K562 (cell line): ENCODE data around the gene TAF3. TPM values are rescaled to one million over a fixed set of nuclear protein-coding genes. Genes with fewer than 3 reads are reported as not detected.

Source experiments
- ATAC-seq: fragments of 200-7000 bp; cut with Tn5 transposase; 3 replicates; pipeline ENCODE4 v1.9.1; 2020; ENCODE audit warnings: moderate library complexity
- BruUV-seq: library from RNA; stranded (reverse); fragments of 400-500 nt; replicated peaks from 2 replicates; lab custom pipeline; 2021; lab: Mats Ljungman, UMichigan
- CTCF ChIA-PET: fragments of 300-600 bp; formaldehyde crosslinking; extraction: SDS; loops from one replicate; lab custom pipeline; 2021; ENCODE audit warnings: low intra/inter-chr PET ratio; lab: Yijun Ruan, JAX
- POLR2A ChIA-PET: fragments of 300-600, 350-650 bp; sonication (Branson Sonifier 250); formaldehyde crosslinking; extraction: SDS; loops from one replicate; lab custom pipeline; 2021; ENCODE audit warnings: antibody characterized with exemption, inconsistent platforms; lab: Yijun Ruan, JAX
- DNase-seq, 4 experiments: peaks; one replicate each; pipeline versions ENCODE4 v3.0.0 to v3.0.0-alpha.2; 2011 to 2018; ENCODE audit warnings: low spot score in 3 of 4, mixed read lengths in 3 of 4; ENCODE audit errors: extremely low read depth in 1 of 4
- FAIRE-seq: peaks from 2 replicates; lab custom pipeline; 2011; peaks lifted over from hg19 to GRCh38; lab: Jason Lieb, UNC
- H2AFZ ChIP-seq: 2 replicates; pipeline ENCODE4 v1.6.0; 2011; ENCODE audit warnings: low read depth, low read length, control low read depth, inconsistent platforms
- H3K27ac ChIP-seq: fragments of 200-600 bp; 3 replicates; pipeline ENCODE4 v1.8.0; 2011; ENCODE audit warnings: low read depth, mild to moderate bottlenecking, control low read depth, inconsistent platforms, low read length, moderate library complexity, mixed read lengths; ENCODE audit errors: extremely low read depth
- H3K27me3 ChIP-seq, 2 experiments: fragments of 300-600 bp in 1 of 2; 2 replicates in 1 of 2; 3 replicates in 1 of 2; pipeline versions ENCODE4 v1.6.0 to v1.8.0; 2011; ENCODE audit warnings: inconsistent platforms in 2 of 2, low read length in 2 of 2, mild to moderate bottlenecking in 1 of 2, mixed read lengths in 1 of 2, moderate library complexity in 1 of 2; ENCODE audit not compliant: control insufficient read depth in 2 of 2, insufficient read depth in 2 of 2
- H3K36me3 ChIP-seq: fragments of 300-600 bp; 3 replicates; pipeline ENCODE4 v1.8.0; 2011; ENCODE audit warnings: mild to moderate bottlenecking, low read length, inconsistent platforms; ENCODE audit not compliant: control insufficient read depth, insufficient read depth
- H3K4me1 ChIP-seq, 2 experiments: fragments of 200-600 bp in 1 of 2; replicated peaks in 1 of 2; 2 replicates in 1 of 2; 3 replicates in 1 of 2; pipeline versions ENCODE4 v1.5.1 to v1.8.0; 2011; ENCODE audit warnings: inconsistent platforms in 2 of 2, low read length in 2 of 2, mild to moderate bottlenecking in 1 of 2, mixed read lengths in 1 of 2, moderate library complexity in 1 of 2; ENCODE audit not compliant: control insufficient read depth in 2 of 2, insufficient read depth in 2 of 2
- H3K4me2 ChIP-seq: 2 replicates; pipeline ENCODE4 v1.6.1; 2011; ENCODE audit warnings: low read length, control low read depth, inconsistent platforms, mixed read lengths; ENCODE audit not compliant: insufficient read depth
- H3K4me3 ChIP-seq: fragments of 200-600 bp; sonication (generic), shearing (Covaris generic); 2 replicates; pipeline ENCODE4 v1.5.1; 2016; ENCODE audit warnings: control low read depth, inconsistent platforms
- H3K79me2 ChIP-seq: fragments of 200-600 bp; 3 replicates; pipeline ENCODE4 v1.8.0; 2011; ENCODE audit warnings: low read length, inconsistent platforms; ENCODE audit not compliant: control insufficient read depth, insufficient read depth
- H3K9ac ChIP-seq, 2 experiments: 2 replicates each; pipeline versions ENCODE4 v1.6.0 to v1.6.1; 2011; ENCODE audit warnings: low read depth in 2 of 2, low read length in 2 of 2, control low read depth in 1 of 2, inconsistent platforms in 1 of 2, mild to moderate bottlenecking in 1 of 2, mixed read lengths in 1 of 2; ENCODE audit not compliant: insufficient read depth in 1 of 2
- H3K9me1 ChIP-seq: one replicate; pipeline ENCODE4 v1.6.0; 2011; ENCODE audit warnings: inconsistent platforms, mild to moderate bottlenecking, low read length, moderate library complexity; ENCODE audit not compliant: control insufficient read depth, insufficient read depth
- H3K9me3 ChIP-seq: replicated peaks from 2 replicates; pipeline ENCODE4 v1.5.1; 2011; ENCODE audit warnings: low read depth, low read length, inconsistent platforms; ENCODE audit not compliant: control insufficient read depth, insufficient read depth
- H4K20me1 ChIP-seq: replicated peaks from 2 replicates; pipeline ENCODE4 v1.6.1; 2011; ENCODE audit warnings: low read length, inconsistent platforms, mixed read lengths; ENCODE audit not compliant: control insufficient read depth, insufficient read depth
- FUS ChIP-seq: fragments of 200-400 bp; formaldehyde crosslinking; optimal IDR thresholded peaks from 2 replicates; pipeline ENCODE3; 2017; ENCODE audit warnings: low read depth, low read length
- HDGF ChIP-seq: fragments of 450-650 bp; IDR thresholded peaks from 2 replicates; pipeline ENCODE4 v1.6.1; 2016
- KDM1A ChIP-seq, 2 experiments: fragments of 450-650 bp; IDR thresholded peaks; 2 replicates each; pipeline ENCODE4 v1.6.1; 2016; ENCODE audit warnings: mild to moderate bottlenecking in 2 of 2
- KLF6 ChIP-seq: fragments of 250-450 bp; sonication (Bioruptor Pico); IDR thresholded peaks from 2 replicates; pipeline ENCODE4 v1.4.0; 2020; ENCODE audit warnings: mild to moderate bottlenecking, moderate library complexity, borderline replicate concordance
- MAFK ChIP-seq: IDR thresholded peaks from 2 replicates; pipeline ENCODE4 v1.6.1; 2011; ENCODE audit warnings: low read length, improper control_type of control experiment
- MITF ChIP-seq: IDR thresholded peaks from 2 replicates; pipeline ENCODE4 v1.6.1; 2014; ENCODE audit warnings: antibody characterized with exemption
- NR3C1 ChIP-seq: sonication (generic); formaldehyde crosslinking; IDR thresholded peaks from 2 replicates; pipeline ENCODE4 v1.8.1; 2022; ENCODE audit warnings: missing genetic modification reagents
- RBBP5 ChIP-seq: fragments of 200-600 bp; sonication (generic); IDR thresholded peaks from 2 replicates; pipeline ENCODE4 v1.6.1; 2012; ENCODE audit warnings: borderline replicate concordance, mild to moderate bottlenecking, low read length, control low read depth, inconsistent platforms; ENCODE audit not compliant: insufficient read depth, poor library complexity, severe bottlenecking
- U2AF2 ChIP-seq: fragments of 200-400 bp; formaldehyde crosslinking; optimal IDR thresholded peaks from 2 replicates; pipeline ENCODE3; 2017; ENCODE audit warnings: low read depth, mild to moderate bottlenecking, low read length
- ZBTB2 ChIP-seq: fragments of 450-650 bp; IDR thresholded peaks from 2 replicates; pipeline ENCODE4 v1.6.1; 2016; ENCODE audit warnings: antibody characterized with exemption
- ZNF134 ChIP-seq: fragments of 250-450 bp; sonication (Bioruptor Pico); conservative IDR thresholded peaks from 2 replicates; pipeline ENCODE4 v1.4.0; 2020
- ZNF253 ChIP-seq: fragments of 250-450 bp; sonication (Bioruptor Pico); conservative IDR thresholded peaks from 2 replicates; pipeline ENCODE4 v1.6.1; 2021; ENCODE audit warnings: mild to moderate bottlenecking
- WGBS: fragments of 100-300 bp; shearing (Covaris generic); methylation state at CpG from one replicate; pipeline ENCODE4 v1.1.6; 2016; ENCODE audit warnings: low coverage, mixed read lengths; ENCODE audit not compliant: insufficient coverage; ENCODE audit errors: missing lambda C conversion rate; 5-methylcytosine and 5-hydroxymethylcytosine counted together
- in situ Hi-C: fragments of 300-500 bp; cut with MboI; formaldehyde crosslinking; loops from 4 replicates; pipeline ENCODE4 v1.15.0; 2018; ENCODE audit warnings: inconsistent platforms, mixed read lengths
- intact Hi-C: fragments of 100-400 bp; cut with micrococcal nuclease; formaldehyde crosslinking; loops from 2 replicates; pipeline ENCODE4 v1.14.2; 2022
- polyA plus RNA-seq, 8 experiments: library from polyadenylated mRNA; depleted of rRNA in 4 of 8; stranded (reverse) in 5 of 8; unstranded in 3 of 8; fragments of >200 nt; fragmentation: Nextera tagmentation in 2 of 8; fragmentation: Illumina TruSeq in 1 of 8; extraction: Ambion mirVana in 2 of 8; extraction: Trizol in 1 of 8; gene quantifications; 2 replicates each; pipeline versions ENCODE4 v1.2.1 to v1.2.3, GENCODE V29; 2011 to 2014; ENCODE audit warnings: inconsistent platforms in 1 of 8, missing spikeins in 1 of 8
- total RNA-seq, 7 experiments: library from RNA; depleted of rRNA in 6 of 7; stranded (reverse); fragments of >200 nt in 6 of 7; fragmentation: Illumina TruSeq in 2 of 7; extraction: Trizol in 2 of 7; gene quantifications; 2 replicates each; pipeline versions ENCODE4 v1.2.1 to v1.2.3, GENCODE V29; 2011 to 2021; ENCODE audit warnings: low replicate concordance in 1 of 7
- TF ChIP-seq, protein P1 (sequence below): fragments of 250-450 bp; sonication (Bioruptor Pico); IDR thresholded peaks from 2 replicates; pipeline ENCODE4 v1.5.0; 2021
- TF ChIP-seq, protein P2 (sequence below): sonication (generic); formaldehyde crosslinking; IDR thresholded peaks from 2 replicates; pipeline ENCODE4 v1.4.0; 2020; ENCODE audit warnings: mild to moderate bottlenecking, missing genetic modification reagents

TAF3 gene
- total and polyA plus RNA-seq, 9 of the 15 experiments (the other 6 are each of a cell fraction or from before 2014, with no cell fraction given) = 1.5 to 9.9 (median 4.1) TPM

- 88% methylated on average over 1 of the region's 1 CpG for WGBS
- no peaks in the 10 kb centered on the region for H3K9me1 ChIP-seq
- no peak overlapping the region for H3K4me2 ChIP-seq
- BruUV-seq = no TSS peak
- no peaks in the 10 kb centered on the region for H3K9me3 ChIP-seq
- in situ Hi-C loops = no loop called here
- no peaks in the 10 kb centered on the region for H3K27me3 ChIP-seq
- no peaks in the 10 kb centered on the region for H3K36me3 ChIP-seq
- peaks cover 0 to 18% of the 10 kb centered on the region in 2 experiments; a peak in 4 of 5 replicates for H3K4me1 ChIP-seq
- DNase-seq = no peak
- FAIRE-seq = no peak
- POLR2A ChIA-PET = no interaction called here
- H3K79me2 ChIP-seq = peaks cover 5% of the 10 kb centered on the region; the same call in 1 of the 3 replicates
- H3K4me3 ChIP-seq = no peak overlapping the region
- CTCF ChIA-PET = no interaction called here
- no peak overlapping the region for H2AFZ ChIP-seq
- no peak overlapping the region for H3K27ac ChIP-seq
- no peaks in the 10 kb centered on the region for H4K20me1 ChIP-seq
- no peak overlapping the region for H3K9ac ChIP-seq
- no peak for TF ChIP-seq ZNF134 (CRISPR knock-in tag)
- TF ChIP-seq KLF6 (CRISPR knock-in tag) = no peak
- TF ChIP-seq MITF = no peak
- TF ChIP-seq, protein P1, sequence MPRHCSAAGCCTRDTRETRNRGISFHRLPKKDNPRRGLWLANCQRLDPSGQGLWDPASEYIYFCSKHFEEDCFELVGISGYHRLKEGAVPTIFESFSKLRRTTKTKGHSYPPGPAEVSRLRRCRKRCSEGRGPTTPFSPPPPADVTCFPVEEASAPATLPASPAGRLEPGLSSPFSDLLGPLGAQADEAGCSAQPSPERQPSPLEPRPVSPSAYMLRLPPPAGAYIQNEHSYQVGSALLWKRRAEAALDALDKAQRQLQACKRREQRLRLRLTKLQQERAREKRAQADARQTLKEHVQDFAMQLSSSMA = no peak
- TF ChIP-seq MAFK = no peak
- TF ChIP-seq RBBP5 = no peak
- TF ChIP-seq NR3C1 (CRISPR knock-in tag) = no peak
- TF ChIP-seq, protein P2, sequence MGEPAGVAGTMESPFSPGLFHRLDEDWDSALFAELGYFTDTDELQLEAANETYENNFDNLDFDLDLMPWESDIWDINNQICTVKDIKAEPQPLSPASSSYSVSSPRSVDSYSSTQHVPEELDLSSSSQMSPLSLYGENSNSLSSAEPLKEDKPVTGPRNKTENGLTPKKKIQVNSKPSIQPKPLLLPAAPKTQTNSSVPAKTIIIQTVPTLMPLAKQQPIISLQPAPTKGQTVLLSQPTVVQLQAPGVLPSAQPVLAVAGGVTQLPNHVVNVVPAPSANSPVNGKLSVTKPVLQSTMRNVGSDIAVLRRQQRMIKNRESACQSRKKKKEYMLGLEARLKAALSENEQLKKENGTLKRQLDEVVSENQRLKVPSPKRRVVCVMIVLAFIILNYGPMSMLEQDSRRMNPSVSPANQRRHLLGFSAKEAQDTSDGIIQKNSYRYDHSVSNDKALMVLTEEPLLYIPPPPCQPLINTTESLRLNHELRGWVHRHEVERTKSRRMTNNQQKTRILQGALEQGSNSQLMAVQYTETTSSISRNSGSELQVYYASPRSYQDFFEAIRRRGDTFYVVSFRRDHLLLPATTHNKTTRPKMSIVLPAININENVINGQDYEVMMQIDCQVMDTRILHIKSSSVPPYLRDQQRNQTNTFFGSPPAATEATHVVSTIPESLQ = no peak
- TF ChIP-seq FUS = no peak
- TF ChIP-seq KDM1A (IDR thresholded peaks at IDR 0.05) = no peak
- no peak for TF ChIP-seq ZNF253 (CRISPR knock-in tag)
- TF ChIP-seq HDGF = no peak
- TF ChIP-seq ZBTB2 = no peak
- no peak for TF ChIP-seq U2AF2
- TF ChIP-seq, all 486 proteins: peak for 0
- ATAC-seq = no peak
- intact Hi-C loops = no loop called here
These were observed 137.1 kb downstream of the TAF3 start for GRCh38 chr10:7955446-7955845.
